ENCODE results near the gene DNAJB14.
A peak's percentile ranks its signal among the peaks of the same experiment; 100 is the strongest.

The DNAJB14 gene

GRCh38 chr4:99945718-99946355 is 581 bp downstream of the DNAJB14 start:
- DNase-seq (ENCODE audit: low spot score) = peak; percentile 44

GRCh38 chr4:99943904-99944437 is 2.4 kb downstream of the DNAJB14 start:
- DNase-seq (ENCODE audit: low spot score) = no peak

- no peak for DNase-seq (ENCODE audit: low spot score)
Measured at GRCh38 chr4:99938243-99938753, 8.1 kb downstream of the DNAJB14 start.

- DNase-seq (ENCODE audit: low spot score) = no peak
Measured at GRCh38 chr4:99934891-99935290, 11.5 kb downstream of the DNAJB14 start.

GRCh38 chr4:99927566-99927965 is 18.9 kb downstream of the DNAJB14 start:
- DNase-seq (ENCODE audit: low spot score) = no peak

- DNase-seq (ENCODE audit: low spot score) = no peak
Measured at GRCh38 chr4:99921174-99921573, 25.2 kb downstream of the DNAJB14 start.

- no peak for DNase-seq (ENCODE audit: low spot score)
Measured at GRCh38 chr4:99918656-99919055, 27.8 kb downstream of the DNAJB14 start.

- no peak for DNase-seq (ENCODE audit: low spot score)
Measured at GRCh38 chr4:99917575-99917974, 28.8 kb downstream of the DNAJB14 start.

- no peak for DNase-seq (ENCODE audit: low spot score)
Measured at GRCh38 chr4:99915449-99915848, 31.0 kb downstream of the DNAJB14 start.

- DNase-seq (ENCODE audit: low spot score) = no peak
Measured at GRCh38 chr4:99894998-99895397, 51.4 kb downstream of the DNAJB14 start.

- peak; percentile 93 for DNase-seq (ENCODE audit: low spot score)
Measured at GRCh38 chr4:99894161-99894997, 52.0 kb downstream of the DNAJB14 start, which contains the start of gene LAMTOR3. TSS of gene LAMTOR3 (minus strand) at chr4:99894427. CDS start at chr4:99893963, 464 bp downstream.

GRCh38 chr4:99893839-99894160 is 52.6 kb downstream of the DNAJB14 start:
- no peak for DNase-seq (ENCODE audit: low spot score)

- no peak for DNase-seq (ENCODE audit: low spot score)
Measured at GRCh38 chr4:99893029-99893428, 53.4 kb downstream of the DNAJB14 start.

GRCh38 chr4:99891351-99891750 is 55.1 kb downstream of the DNAJB14 start:
- DNase-seq (ENCODE audit: low spot score) = no peak

- no peak for DNase-seq (ENCODE audit: low spot score)
Measured at GRCh38 chr4:99887837-99888236, 58.6 kb downstream of the DNAJB14 start.

- DNase-seq (ENCODE audit: low spot score) = no peak
Measured at GRCh38 chr4:99886146-99886545, 60.3 kb downstream of the DNAJB14 start.

GRCh38 chr4:99885687-99886086 is 60.7 kb downstream of the DNAJB14 start:
- no peak for DNase-seq (ENCODE audit: low spot score)

- DNase-seq (ENCODE audit: low spot score) = peak; percentile 24
Measured at GRCh38 chr4:99885063-99885664, 61.3 kb downstream of the DNAJB14 start.

- no peak for DNase-seq (ENCODE audit: low spot score)
Measured at GRCh38 chr4:99879458-99879857, 67.0 kb downstream of the DNAJB14 start.

- no peak for DNase-seq (ENCODE audit: low spot score)
Measured at GRCh38 chr4:99878604-99879003, 67.8 kb downstream of the DNAJB14 start.

GRCh38 chr4:99876946-99877345 is 69.5 kb downstream of the DNAJB14 start:
- DNase-seq (ENCODE audit: low spot score) = no peak

GRCh38 chr4:99875071-99875470 is 71.3 kb downstream of the DNAJB14 start:
- DNase-seq (ENCODE audit: low spot score) = no peak

GRCh38 chr4:99872570-99872969 is 73.8 kb downstream of the DNAJB14 start:
- no peak for DNase-seq (ENCODE audit: low spot score)

Measured in germinal center (tissue), 1 donor.